ENCODE results near the gene PHOX2B.

Gene PHOX2B

DNA sequence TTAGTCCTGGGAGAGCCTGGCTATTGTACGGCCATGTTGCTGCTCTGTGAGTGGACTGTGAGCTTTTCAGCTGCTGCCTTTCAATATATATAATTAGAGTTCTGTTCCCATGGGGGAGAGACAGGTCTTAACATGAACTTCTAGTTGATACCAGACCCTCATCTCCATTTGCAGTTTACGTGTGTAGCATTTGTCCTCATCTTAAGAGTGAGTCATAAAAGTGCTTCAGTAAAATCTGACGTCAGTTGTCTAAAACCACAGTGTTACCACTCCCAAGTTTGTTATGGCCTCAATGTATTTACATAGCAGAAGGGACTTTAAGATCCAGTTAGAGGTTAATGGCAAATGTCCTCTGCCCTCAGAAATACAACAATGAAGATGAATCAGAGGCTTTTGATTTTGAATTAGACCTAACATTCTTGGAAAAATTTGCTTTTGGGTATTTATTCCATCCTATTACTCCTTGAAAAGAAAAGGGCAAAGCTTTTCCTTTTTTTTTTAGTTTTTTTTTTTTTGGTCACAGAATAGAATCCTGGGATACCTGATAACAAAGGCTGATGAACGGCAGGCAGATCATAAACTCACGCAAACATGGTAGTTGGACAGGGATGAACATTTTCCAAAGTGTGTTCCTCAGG lies 38.6 kb downstream of the PHOX2B start:
- no peak for DNase-seq

GRCh38 chr4:41703785-41704184 lies 44.7 kb downstream of the PHOX2B start:
- DNase-seq: no peak

GRCh38 chr4:41702770-41703169 lies 45.8 kb downstream of the PHOX2B start:
- no peak for DNase-seq

GRCh38 chr4:41701983-41702382 lies 46.5 kb downstream of the PHOX2B start:
- no peak for DNase-seq

- DNase-seq: no peak
These were observed 51.8 kb downstream of the PHOX2B start for GRCh38 chr4:41696763-41697162.

DNA sequence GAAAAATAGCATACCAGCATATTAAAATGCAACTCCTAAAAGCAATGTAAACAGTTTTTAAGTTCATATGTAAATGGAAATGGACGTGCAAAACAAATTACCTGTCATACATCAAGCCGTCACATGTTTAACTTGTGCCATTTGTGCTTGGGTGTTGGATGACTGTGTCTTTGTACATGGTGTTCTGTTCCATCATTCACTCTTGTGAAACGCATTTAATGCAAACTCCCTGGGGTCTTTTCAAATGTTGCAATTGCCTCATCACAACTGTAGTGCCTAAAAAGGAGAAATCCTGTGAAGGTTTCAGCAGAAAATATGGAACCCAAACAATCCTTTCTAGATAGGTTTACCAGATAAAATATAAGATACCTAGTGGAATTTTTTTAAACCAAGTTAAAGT lies 52.4 kb downstream of the PHOX2B start:
- DNase-seq: no peak
